Regular cardiac myocyte (primary cell): ENCODE results near the gene ZNF69. TPM values are rescaled to one million over a fixed set of nuclear protein-coding genes. Genes with fewer than 3 reads are reported as not detected.

Experiments used
- total RNA-seq: library from RNA; depleted of rRNA; stranded (reverse); fragments of >200 nt; gene quantifications from 2 replicates; pipeline ENCODE4 v1.2.3, GENCODE V29; 2014

The ZNF69 gene
- 10.0 and 12.1 TPM in 2 replicates for total RNA-seq

GRCh38 chr19:11887611-11888531, at the start of gene ZNF69:
Gene ZNF69, plus strand, starts transcription at chr19:11887782. Its CDS starts 142 bp downstream, at chr19:11887924.

GRCh38 chr19:11848594-11849469, 38.8 kb upstream of the ZNF69 start, which contains the start of gene ZNF439:
Gene ZNF439, plus strand, starts transcription at chr19:11848726. Its CDS starts 142 bp downstream, at chr19:11848868.

GRCh38 chr19:11924886-11925650, 37.5 kb downstream of the ZNF69 start, which contains the start of gene ZNF700:
Gene ZNF700, plus strand, starts transcription at chr19:11925107. Its CDS starts 104 bp downstream, at chr19:11925211.

Other genes with a start within 250 kb of the ZNF69 start
- 9.9 and 11.5 TPM in 2 replicates for gene ZNF823, start 148.8 kb upstream of the ZNF69 start, total RNA-seq
- gene ZNF441, start 120.8 kb upstream of the ZNF69 start, total RNA-seq, result 12.7 and 16.1 TPM in 2 replicates
- gene ZNF491, start 89.3 kb upstream of the ZNF69 start, total RNA-seq, result 2.9 and 3.9 TPM in 2 replicates
- 9.4 and 12.1 TPM in 2 replicates for gene ZNF440, start 73.5 kb upstream of the ZNF69 start, total RNA-seq
- gene ZNF439, start 39.1 kb upstream of the ZNF69 start, total RNA-seq, result 7.3 and 14.1 TPM in 2 replicates
- 8.8 and 11.0 TPM in 2 replicates for gene ZNF700, start 37.3 kb downstream of the ZNF69 start, total RNA-seq
- gene ZNF763, start 77.3 kb downstream of the ZNF69 start, total RNA-seq, result 1.2 and 2.8 TPM in 2 replicates
- gene ZNF433, start 147.9 kb downstream of the ZNF69 start, total RNA-seq, result 5.6 and 9.9 TPM in 2 replicates
- 0.58 TPM in 1 of 2 replicates, not detected in the other for gene ZNF878, start 165.2 kb downstream of the ZNF69 start, total RNA-seq
- 9.0 and 16.6 TPM in 2 replicates for gene ZNF844, start 176.9 kb downstream of the ZNF69 start, total RNA-seq